Stimulated activated CD8-positive, alpha-beta memory T cell treated with anti-CD3 and anti-CD28 coated beads, Interleukin-12 subunit alpha, Interleukin-12 subunit beta, amount 100 ng/mL, for 24 hours (primary cell): ENCODE results near the gene EPAS1.

Experiments
- DNase-seq: peaks from one replicate; pipeline ENCODE4 v3.0.0-alpha.2; 2020; ENCODE audit errors: extremely low read depth

Gene EPAS1

DNA sequence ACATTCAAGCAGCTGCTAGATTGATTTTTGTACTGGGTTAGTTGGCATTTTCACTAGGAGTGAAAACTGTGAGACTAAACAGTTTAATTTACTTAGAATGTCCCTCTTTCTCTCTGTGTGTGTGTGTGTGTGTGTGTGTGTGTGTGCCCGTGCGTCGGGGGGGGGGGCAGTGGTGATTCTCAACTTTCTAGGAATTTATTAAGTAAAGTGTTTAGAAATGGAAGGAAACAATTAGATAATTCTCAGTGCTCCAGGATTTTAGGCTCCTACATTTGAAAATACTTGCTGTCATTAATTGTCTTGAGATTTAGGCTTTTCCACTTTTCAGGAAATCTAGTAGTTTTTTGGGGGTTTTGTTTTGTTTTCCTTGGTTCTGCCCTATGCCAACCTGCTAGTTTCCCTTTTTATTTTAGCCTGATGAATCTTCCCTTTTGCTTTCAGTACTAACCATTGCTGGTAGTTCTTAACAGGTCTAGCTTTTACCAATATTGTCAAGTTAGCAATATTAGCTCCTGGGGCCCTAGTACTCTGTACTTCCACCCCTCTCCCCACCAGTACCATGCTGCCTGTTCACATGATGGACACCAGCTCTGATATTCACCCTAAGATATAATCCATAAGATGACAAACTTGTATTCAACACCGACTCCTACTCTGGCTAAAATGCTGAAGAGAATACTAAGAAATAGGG lies 4.9 kb downstream of the EPAS1 start:
- DNase-seq: no peak

- DNase-seq: no peak
These were observed 6.0 kb downstream of the EPAS1 start for GRCh38 chr2:46303233-46303632.

GRCh38 chr2:46303822-46304221 lies 6.6 kb downstream of the EPAS1 start:
- DNase-seq: no peak

DNA sequence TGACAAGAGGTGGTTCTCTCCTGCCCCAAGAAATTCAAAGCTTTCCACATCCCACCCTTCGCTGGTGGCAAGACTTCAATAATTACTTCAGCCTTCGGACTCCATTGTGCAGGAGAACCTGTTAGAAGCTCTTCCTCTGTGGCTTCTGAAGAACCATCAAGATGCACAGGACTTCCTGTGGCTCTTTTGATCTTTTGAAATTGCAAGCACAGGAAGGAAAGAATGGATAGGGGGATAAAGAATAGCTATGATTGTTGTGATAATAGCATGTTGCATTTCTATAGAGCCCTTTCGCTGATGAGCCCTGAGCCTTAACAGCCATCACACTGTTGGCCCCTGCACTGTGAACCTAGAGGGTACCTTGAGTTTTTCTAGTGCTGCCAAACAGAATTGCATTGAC lies 7.4 kb downstream of the EPAS1 start:
- DNase-seq: no peak

- DNase-seq: no peak
These were observed 8.0 kb downstream of the EPAS1 start for GRCh38 chr2:46305187-46305586.

- DNase-seq: no peak
These were observed 8.6 kb downstream of the EPAS1 start for GRCh38 chr2:46305767-46306166.

- DNase-seq: no peak
These were observed 9.1 kb downstream of the EPAS1 start for GRCh38 chr2:46306330-46306751.

DNA sequence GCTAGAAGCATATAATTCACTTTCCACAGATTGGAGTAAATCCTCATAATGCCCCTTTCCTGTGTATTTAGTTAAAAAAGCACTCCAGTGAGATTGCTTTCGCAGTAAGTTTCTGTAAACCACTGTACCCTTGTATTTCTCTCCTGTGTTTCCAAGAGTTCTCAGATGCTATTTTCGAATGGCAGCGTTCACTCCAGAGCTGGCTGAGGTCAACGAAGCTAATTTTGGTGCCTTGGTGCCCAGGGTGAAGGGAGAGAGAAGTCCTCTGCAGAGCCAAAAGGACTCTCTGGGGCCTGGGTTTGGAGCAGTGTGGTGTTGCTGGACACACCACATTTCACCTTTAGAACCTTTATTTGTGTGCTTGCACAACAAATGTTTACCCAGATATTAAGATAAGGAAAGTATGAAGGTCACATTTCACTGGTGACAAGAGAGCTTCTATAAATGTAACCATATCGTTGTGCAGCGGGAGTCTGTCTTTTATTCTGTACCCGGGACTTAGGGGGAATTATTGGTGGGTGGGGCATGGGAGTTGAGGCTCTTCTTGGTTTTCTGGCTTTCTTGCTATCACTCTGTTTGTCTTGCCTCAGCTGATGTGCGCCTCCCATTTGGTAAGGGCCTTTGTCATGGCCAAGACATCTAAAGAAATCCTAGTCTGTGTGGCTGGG lies 9.9 kb downstream of the EPAS1 start:
- no peak for DNase-seq

DNA sequence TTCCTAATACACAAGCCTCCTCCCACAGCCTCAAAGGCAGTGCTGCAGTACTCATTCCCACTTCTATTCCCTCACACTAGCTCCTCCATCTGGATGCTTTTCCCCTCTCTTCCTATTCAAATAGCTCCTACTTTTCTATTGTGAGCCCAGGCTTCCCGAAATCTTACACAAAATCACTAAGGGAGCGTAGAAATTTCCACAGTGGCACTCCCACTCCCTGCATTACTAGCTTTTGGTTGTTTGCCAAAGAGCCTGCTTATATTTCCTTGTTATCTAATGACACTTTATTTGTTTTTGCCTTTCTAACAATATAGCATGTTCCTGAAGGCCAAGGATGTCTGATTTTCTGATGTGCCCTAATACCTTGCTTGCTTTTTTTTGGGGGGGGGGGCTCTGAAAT lies 10.9 kb downstream of the EPAS1 start:
- DNase-seq: no peak

DNA sequence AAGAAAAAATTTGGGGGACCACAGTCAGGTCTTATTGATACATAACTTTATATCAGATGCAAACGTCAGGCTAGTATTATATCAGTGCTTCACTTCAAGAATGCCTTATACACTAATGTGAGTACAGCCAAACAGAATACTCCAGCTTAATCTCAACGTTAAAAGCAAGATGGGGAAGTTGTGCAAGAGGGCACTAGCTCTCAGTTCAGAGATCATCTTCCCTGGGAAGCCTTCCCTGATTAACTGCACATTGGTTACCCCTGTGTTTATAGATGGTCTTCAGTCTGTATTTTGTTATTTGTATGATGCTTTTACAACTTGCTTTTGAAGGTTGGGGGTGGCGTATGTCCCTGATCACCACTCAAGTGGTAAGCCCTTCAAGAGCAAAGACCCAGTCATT lies 11.4 kb downstream of the EPAS1 start:
- no peak for DNase-seq

DNA sequence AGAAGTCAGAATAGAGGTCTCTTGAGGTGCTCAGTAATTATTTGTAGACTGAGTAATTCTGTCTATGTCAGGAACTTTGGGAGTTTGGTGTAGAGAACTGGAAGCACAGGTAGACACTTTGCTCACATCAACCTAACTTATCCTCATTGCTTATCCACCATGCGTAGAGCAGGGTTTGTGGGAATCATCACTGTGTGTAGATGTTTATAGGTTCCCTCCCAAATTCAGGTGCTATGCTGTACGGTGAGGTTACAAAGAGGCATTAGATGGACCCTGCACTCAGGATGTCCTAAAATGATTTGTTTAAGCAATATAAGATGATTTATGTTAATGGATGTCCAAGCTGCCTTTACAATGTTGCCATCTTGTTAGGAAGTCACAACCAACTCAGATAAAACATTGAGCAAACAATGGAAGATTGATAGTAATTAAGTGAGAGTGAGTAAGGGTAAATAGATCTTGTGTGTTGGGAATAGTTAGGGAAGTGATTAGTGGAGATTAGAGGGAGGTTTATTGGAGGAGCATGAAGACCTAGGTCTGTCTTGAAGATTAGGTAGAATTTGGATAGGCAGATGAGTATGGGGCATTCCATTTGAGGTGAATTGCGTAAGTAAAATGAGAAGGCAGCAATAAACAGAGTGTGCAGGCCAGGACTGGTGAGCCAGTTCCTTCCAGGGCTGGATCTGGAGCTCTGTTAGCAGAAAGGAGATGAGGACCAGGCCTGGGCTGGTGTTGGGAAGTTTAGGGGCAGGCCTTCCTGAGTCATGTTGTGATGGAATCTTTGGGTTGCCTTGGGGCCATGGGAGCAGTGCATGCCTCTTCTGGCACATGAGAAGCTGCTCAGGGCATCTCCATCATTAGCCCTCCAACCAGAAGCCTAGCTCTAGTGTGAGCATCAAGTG lies 12.1 kb downstream of the EPAS1 start:
- no peak for DNase-seq

DNA sequence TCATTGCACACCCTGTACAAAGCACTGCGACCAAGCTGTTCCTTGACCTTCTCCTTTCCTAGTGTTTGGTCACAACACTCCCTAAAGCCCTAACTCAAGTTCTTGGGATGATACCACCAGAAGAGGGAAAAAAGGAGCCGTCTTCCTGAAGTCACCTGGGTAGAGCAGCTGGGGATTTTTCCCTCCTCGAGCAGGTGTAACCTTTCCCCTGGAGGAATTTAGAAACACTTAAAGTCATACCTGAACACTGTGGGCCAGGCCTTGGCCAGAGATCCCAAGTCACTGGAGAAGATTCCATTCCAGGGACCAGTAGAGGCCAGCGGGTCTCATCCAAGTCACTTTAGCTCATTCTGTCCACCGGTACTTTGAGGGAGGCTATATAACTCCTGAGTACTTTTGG lies 13.2 kb downstream of the EPAS1 start:
- DNase-seq: no peak

GRCh38 chr2:46311651-46312223 lies 14.5 kb downstream of the EPAS1 start:
- DNase-seq: no peak

DNA sequence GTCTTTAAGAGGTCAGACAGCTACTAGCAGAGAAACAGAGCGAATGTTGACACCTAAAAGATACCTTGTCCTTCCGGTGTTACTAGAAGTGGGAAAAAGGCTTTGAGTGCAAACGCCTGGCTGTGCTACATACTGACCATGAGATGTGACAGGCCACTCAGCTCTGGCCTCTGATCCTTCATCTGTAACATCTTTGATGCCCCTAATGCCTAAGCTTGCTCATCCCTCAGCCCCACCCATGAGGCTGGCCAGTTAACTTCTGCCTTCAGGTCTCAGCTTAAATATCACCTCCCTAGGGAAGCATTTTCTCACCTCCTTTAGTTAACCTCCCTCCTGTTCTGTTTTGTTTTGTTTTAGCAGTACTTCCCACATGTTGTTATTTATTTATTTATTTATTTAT lies 15.9 kb downstream of the EPAS1 start:
- DNase-seq: no peak

DNA sequence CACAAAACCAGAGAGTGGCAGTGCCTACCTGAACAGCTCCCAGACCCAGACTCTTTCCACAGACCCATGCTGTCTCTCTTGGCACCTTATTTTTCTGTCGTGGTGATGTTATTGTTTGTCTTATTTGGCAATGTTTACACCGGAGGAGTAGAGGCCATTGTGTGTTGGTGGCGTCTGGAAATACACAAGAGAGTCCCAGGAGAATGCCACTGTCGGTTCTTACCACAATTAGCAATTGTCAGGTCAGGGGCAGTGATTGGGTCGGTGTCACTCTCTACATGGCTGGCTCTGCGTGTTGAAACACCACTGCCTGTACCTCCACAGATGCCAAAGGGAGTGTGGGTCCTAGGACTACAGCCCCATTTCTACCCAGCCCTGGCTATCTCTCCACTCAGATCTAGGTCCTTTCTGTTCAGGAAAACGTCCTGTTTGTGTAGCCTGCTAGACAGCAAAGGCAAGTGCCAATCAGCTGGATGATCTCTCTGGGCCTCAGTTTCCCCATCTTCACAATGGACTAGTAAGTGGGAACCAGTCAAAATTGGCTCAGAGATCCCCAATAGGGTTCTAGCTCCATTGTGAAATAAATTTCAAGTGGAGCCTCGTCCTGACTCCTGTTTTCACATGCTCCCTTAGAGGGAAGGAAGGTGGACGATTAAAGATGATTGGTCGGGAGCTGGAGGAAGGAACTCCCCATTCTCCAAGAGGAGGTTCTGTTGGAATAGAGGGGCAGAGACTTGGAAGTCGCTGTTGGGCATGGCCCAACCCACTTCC lies 17.0 kb downstream of the EPAS1 start:
- no peak for DNase-seq

DNA sequence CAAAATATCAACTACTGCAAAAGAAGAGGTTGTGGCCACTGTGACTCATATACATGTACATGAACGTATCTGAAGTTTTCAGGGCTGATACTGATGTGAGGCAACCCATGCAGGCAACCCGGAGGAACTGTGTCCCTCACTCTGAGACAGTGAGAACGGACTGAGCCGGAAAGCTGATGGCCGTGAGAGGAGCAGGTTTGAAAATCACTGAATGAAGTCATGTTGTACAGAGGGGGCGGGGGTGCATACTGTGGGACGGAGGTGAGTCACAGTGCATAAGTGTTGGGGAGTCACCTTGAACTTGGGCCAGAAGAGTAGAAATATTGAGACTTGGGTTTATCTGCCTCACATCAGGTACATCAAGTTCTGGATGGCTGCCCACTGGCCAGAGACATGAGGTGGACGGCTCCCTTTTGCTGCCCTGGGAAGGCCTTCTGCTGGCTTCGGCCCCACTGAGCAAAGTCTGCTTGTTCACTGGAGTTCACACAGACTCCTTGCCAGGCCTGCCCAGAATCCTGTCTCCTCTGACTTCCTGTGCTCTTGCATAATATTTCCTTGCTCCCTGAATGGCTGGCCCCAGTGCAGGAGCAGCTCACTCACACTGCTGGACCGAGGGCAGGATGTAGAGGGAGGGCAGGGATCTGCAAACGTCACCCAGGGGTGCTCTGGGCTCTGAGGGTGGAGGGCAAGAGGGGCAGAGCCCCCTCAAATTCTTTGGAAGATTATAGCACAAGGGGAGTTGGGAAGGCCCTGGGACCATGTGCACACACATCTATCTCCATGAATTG lies 18.1 kb downstream of the EPAS1 start:
- DNase-seq: no peak

DNA sequence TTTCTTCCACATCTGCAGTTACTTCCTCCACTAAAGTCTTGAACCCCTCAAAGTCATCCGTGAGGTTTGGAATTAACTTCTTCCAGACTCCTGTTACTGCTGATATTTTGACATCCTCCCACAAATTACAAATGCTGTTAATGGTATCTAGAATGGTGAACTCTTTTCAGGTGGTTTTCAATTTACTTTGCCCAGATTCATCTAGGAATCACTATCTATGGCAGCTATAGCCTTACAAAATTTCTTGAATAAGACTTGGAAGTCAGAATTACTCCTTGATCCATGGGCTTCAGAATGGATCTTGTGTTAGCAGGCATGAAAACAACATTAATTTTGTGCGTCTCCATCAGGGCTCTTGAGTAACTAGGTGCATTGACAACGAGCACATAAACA lies 19.9 kb downstream of the EPAS1 start:
- no peak for DNase-seq

GRCh38 chr2:46318579-46319460 lies 21.6 kb downstream of the EPAS1 start:
- DNase-seq: no peak

DNA sequence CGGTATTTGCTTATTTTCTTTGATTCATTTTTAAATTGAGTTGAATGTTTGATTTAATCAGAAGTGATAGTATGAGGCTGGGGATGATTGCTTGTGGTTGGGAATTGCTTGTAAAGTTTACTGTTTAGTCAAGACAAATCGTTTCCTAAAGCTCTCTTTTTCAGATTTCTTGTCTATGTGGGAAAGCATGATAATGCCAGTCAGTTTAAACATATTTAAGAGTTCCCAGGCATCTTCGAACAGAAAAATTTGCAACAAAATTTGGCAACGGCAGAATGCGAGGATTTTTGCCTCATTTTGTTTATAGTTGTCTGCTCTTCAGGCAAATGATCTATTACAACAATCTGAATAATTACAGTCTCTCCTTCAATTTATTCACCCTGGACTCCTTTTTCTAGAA lies 22.5 kb downstream of the EPAS1 start:
- DNase-seq: no peak

DNA sequence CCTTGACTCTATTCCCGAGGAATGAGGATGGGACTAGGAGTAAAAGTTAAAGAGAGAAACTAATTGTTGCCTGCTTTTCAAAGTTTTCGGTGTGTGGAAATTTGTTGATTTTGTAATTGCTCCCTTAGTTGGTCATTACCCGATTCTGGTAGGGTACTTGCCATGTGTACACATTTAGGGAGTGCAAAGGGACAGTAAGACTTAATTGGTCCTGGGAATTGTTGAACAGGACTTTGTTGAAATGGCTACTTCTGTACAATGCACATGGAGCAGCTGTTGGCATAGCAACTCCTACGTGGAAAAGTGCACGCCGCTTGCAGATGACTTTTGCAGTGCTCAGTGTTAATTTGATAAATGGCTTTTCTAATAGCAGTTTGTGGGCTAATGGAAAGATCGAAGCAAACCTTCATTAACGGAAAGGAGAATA lies 22.9 kb downstream of the EPAS1 start:
- no peak for DNase-seq
